ENCODE data around the gene CETP.

The CETP gene

GRCh38 chr16:57007050-57007449 is 45.3 kb downstream of the CETP start:
- no peak overlapping the region for H3K4me3 ChIP-seq (ENCODE audit: low read depth, low read length)
- no peak for TF ChIP-seq CTCF (IDR thresholded peaks at IDR 0.05; ENCODE audit: insufficient read depth, low read depth, low read length, missing control alignments)
- no peak for DNase-seq (ENCODE audit: low read depth)

GRCh38 chr16:57007530-57007929 is 45.8 kb downstream of the CETP start:
- TF ChIP-seq CTCF (IDR thresholded peaks at IDR 0.05; ENCODE audit: insufficient read depth, low read depth, low read length, missing control alignments) = no peak
- no peak for DNase-seq (ENCODE audit: low read depth)
- H3K4me3 ChIP-seq (ENCODE audit: low read depth, low read length) = no peak overlapping the region

GRCh38 chr16:57008440-57008839 is 46.7 kb downstream of the CETP start:
- DNase-seq (ENCODE audit: low read depth) = no peak
- no peak overlapping the region for H3K4me3 ChIP-seq (ENCODE audit: low read depth, low read length)
- TF ChIP-seq CTCF (IDR thresholded peaks at IDR 0.05; ENCODE audit: insufficient read depth, low read depth, low read length, missing control alignments) = no peak

- no peak for TF ChIP-seq CTCF (IDR thresholded peaks at IDR 0.05; ENCODE audit: insufficient read depth, low read depth, low read length, missing control alignments)
Observed at GRCh38 chr16:57009643-57010170, 48.0 kb downstream of the CETP start.

GRCh38 chr16:57012353-57012752 is 50.6 kb downstream of the CETP start:
- no peak for TF ChIP-seq CTCF (IDR thresholded peaks at IDR 0.05; ENCODE audit: insufficient read depth, low read depth, low read length, missing control alignments)
- no peak overlapping the region for H3K4me3 ChIP-seq (ENCODE audit: low read depth, low read length)
- DNase-seq (ENCODE audit: low read depth) = no peak

More at GRCh38 chr16:57009643-57010170, 48.0 kb downstream of the CETP start:
- DNase-seq (ENCODE audit: low read depth) = no peak
- no peak overlapping the region for H3K4me3 ChIP-seq (ENCODE audit: low read depth, low read length)

- no peak for TF ChIP-seq CTCF (IDR thresholded peaks at IDR 0.05; ENCODE audit: insufficient read depth, low read depth, low read length, missing control alignments)
- DNase-seq (ENCODE audit: low read depth) = no peak
- no peak overlapping the region for H3K4me3 ChIP-seq (ENCODE audit: low read depth, low read length)
Observed at GRCh38 chr16:57013229-57013628, 51.5 kb downstream of the CETP start.

GRCh38 chr16:57013902-57014301 is 52.2 kb downstream of the CETP start:
- peak overlapping the region; percentile 44 for H3K4me3 ChIP-seq (ENCODE audit: low read depth, low read length)
- DNase-seq (ENCODE audit: low read depth) = peak; percentile 24
- TF ChIP-seq CTCF (IDR thresholded peaks at IDR 0.05; ENCODE audit: insufficient read depth, low read depth, low read length, missing control alignments) = no peak

All from GM12865 (cell line).